ENCODE results near the gene EYA2.

DNA sequence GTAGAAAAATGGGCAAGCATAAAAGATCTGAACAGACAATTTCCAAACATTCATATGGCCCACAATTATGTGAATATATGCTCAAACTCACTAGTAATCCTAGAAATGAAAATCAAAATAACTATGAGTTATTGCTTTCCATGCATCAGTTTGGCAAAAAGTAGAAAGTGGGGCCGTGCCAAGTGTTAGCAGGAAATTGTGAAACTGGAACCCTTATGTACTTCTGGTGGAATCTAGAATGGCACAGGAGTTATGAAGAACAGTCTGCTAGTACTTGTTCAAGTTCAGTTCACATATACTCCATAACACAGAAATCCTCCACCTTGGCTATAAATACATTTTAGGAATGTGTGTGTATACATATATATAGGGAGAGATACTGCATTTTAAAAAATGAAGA, 89.8 kb downstream of the EYA2 start:
- TF ChIP-seq, protein P1, sequence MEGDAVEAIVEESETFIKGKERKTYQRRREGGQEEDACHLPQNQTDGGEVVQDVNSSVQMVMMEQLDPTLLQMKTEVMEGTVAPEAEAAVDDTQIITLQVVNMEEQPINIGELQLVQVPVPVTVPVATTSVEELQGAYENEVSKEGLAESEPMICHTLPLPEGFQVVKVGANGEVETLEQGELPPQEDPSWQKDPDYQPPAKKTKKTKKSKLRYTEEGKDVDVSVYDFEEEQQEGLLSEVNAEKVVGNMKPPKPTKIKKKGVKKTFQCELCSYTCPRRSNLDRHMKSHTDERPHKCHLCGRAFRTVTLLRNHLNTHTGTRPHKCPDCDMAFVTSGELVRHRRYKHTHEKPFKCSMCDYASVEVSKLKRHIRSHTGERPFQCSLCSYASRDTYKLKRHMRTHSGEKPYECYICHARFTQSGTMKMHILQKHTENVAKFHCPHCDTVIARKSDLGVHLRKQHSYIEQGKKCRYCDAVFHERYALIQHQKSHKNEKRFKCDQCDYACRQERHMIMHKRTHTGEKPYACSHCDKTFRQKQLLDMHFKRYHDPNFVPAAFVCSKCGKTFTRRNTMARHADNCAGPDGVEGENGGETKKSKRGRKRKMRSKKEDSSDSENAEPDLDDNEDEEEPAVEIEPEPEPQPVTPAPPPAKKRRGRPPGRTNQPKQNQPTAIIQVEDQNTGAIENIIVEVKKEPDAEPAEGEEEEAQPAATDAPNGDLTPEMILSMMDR (IDR thresholded peaks at IDR 0.05): no peak
- no peak for TF ChIP-seq POLR2A (IDR thresholded peaks at IDR 0.05)
